ENCODE results near the gene PLA2G6.

The PLA2G6 gene

DNA sequence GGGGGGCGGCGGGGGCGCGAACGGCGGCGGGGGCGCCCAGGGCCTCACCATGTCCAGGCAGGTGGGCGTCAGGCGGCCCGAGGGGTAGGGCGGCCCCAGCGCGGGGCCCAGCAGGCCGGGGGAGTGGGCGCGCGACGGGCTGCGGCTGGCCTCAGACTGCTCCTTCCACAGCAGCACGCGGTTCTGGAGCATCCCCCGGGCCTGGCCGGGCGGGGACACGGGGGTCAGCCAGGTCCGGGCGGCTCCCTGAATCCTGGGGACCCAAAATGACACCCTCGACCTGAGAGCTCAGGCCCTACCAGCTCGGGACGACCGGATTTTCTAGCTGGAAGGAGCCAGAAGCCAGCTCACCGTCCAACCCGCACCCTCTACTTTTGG, 92.2 kb downstream of the PLA2G6 start:
- no peak for DNase-seq (ENCODE audit: low read depth)
- TF ChIP-seq, protein P1, sequence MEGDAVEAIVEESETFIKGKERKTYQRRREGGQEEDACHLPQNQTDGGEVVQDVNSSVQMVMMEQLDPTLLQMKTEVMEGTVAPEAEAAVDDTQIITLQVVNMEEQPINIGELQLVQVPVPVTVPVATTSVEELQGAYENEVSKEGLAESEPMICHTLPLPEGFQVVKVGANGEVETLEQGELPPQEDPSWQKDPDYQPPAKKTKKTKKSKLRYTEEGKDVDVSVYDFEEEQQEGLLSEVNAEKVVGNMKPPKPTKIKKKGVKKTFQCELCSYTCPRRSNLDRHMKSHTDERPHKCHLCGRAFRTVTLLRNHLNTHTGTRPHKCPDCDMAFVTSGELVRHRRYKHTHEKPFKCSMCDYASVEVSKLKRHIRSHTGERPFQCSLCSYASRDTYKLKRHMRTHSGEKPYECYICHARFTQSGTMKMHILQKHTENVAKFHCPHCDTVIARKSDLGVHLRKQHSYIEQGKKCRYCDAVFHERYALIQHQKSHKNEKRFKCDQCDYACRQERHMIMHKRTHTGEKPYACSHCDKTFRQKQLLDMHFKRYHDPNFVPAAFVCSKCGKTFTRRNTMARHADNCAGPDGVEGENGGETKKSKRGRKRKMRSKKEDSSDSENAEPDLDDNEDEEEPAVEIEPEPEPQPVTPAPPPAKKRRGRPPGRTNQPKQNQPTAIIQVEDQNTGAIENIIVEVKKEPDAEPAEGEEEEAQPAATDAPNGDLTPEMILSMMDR (IDR thresholded peaks at IDR 0.05; ENCODE audit: low read depth, low read length, missing control alignments) = no peak
- H3K4me3 ChIP-seq (ENCODE audit: low read depth, low read length) = no peak overlapping the region
- in situ Hi-C loops (cut with HindIII; ENCODE audit: low sequenced_read_pairs) = no loop called here

DNA sequence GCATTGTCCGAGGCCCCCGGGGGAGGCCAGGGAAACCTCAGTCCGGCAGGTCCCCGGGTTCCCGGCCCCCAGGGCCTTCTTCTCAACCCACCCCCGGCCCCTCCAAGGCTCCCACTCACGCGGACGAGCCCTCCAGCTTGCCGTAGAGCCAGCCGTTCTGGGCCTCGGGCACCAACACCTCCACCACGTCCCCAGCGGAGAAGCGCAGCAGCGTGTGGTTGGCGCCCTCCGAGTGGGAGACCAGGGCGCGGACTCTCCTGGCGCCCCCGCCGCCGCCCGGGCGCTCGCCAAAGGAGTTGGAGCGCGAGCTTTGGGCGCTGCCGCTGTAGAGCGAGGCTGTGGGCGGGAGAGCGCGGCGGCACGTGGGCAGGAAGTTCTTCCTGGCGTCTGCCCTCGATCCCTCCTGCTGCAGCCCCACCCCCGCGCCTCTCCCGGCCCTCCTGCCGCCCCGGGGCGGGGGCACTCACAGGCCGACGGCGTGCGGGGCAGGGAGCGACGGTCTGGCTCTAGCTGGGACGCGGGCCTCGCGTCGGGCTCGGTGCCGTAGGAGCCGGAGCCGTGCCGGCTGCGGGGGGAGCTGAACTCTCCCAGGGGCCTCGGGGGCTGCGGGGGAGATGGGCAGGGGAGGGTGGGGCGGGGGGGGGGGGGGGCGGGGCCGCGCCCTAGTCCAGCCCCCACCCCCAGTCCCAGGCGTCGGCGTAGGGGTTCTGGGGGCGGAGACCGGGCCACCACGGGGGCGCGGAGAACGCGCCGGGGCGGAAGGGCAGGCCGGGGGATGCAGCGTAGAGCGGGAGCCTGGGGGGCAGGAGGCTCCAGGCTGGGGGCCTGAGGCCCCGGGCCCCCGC, 92.8 kb downstream of the PLA2G6 start:
- TF ChIP-seq, protein P1 (IDR thresholded peaks at IDR 0.05; ENCODE audit: low read depth, low read length, missing control alignments) = no peak
- H3K4me3 ChIP-seq (ENCODE audit: low read depth, low read length) = peak overlapping the region; percentile 14
- in situ Hi-C loops (cut with HindIII; ENCODE audit: low sequenced_read_pairs) = no loop called here
- no peak for DNase-seq (ENCODE audit: low read depth)

DNA sequence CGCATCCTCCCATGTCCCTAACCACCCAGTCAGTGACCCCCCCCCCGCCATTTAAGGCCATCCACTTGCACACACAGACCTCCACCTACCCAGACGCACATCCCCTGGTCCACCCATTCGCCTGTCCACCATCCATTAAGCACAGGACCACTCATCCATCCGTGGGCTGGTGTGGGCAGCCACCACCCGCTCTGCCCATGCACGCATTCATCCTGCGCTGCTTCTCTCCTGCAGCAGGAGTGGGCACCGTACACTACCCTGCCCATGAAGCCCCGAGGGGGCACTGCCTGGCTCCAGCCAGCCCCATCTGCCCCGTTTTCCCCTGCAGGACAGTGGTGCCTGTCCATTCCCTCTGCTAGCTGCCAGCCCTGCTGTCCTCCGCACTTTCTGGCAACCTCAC, 93.8 kb downstream of the PLA2G6 start:
- DNase-seq (ENCODE audit: low read depth) = no peak
- in situ Hi-C loops (cut with HindIII; ENCODE audit: low sequenced_read_pairs) = no loop called here
- TF ChIP-seq, protein P1 (IDR thresholded peaks at IDR 0.05; ENCODE audit: low read depth, low read length, missing control alignments) = no peak
- H3K4me3 ChIP-seq (ENCODE audit: low read depth, low read length) = no peak overlapping the region

DNA sequence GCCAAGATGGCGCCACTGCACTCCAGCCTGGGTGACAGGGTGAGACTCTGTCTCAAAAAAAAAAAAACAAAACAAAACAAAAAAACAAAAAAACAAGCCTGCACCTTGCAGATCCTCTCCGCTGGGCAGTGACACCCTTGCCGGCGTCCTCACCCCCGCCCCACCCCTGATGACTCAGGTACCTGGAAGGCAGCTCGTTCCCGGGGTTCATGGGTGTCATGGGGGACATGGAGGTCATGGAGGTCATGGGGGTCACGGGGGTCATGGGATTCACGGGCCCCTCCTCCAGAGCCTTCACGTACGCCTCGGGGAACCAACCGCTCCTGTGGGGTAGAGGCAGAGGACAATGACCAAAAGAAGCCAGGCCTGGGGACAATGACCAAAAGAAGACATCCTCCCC, 94.7 kb downstream of the PLA2G6 start:
- H3K4me3 ChIP-seq (ENCODE audit: low read depth, low read length) = no peak overlapping the region
- DNase-seq (ENCODE audit: low read depth) = no peak
- TF ChIP-seq, protein P1 (IDR thresholded peaks at IDR 0.05; ENCODE audit: low read depth, low read length, missing control alignments) = no peak
- in situ Hi-C loops (cut with HindIII; ENCODE audit: low sequenced_read_pairs) = no loop called here

DNA sequence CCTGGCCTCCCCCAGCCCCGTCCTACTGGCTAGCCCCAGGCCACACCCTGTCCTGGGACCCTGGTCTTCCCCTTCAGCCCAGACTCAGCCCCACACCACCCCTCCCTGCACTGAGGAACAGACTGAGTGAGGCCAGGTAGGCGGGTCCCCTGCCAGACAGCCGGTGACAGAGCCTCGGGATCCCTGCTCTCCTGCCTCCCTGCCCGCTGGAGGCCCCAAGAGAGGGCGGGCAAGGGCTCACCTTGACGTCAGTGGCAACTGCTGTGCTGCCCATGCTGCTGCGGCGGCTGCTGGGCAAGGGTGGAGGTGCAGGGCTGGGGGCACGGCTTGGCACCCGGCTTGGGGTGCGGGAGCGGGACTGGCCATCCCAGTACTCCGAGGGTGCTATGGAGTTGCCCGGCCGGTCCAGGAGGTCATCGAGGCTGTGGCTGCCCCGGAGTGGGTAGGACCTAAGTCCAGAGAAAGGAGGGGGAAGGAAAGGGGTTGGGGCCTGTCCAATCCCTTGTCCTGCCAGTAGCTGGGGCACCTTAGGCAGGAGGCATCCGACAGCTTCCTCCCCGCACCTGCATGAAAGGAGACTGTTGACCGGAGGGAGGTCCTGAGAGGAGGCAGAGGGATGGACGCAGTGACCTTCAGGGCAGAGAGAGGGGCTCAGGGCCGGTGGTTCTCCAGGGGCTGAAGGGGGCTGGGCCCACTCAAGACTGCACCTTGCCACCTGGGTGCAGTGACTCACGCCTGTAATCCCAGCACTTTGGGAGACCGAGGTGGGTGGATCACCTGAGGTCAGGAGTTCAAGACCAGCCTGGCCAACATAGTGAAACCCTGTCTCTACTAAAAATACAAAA, 95.4 kb downstream of the PLA2G6 start:
- TF ChIP-seq, protein P1 (IDR thresholded peaks at IDR 0.05; ENCODE audit: low read depth, low read length, missing control alignments) = no peak
- no peak for DNase-seq (ENCODE audit: low read depth)
- no peak overlapping the region for H3K4me3 ChIP-seq (ENCODE audit: low read depth, low read length)
- in situ Hi-C loops (cut with HindIII; ENCODE audit: low sequenced_read_pairs) = no loop called here

DNA sequence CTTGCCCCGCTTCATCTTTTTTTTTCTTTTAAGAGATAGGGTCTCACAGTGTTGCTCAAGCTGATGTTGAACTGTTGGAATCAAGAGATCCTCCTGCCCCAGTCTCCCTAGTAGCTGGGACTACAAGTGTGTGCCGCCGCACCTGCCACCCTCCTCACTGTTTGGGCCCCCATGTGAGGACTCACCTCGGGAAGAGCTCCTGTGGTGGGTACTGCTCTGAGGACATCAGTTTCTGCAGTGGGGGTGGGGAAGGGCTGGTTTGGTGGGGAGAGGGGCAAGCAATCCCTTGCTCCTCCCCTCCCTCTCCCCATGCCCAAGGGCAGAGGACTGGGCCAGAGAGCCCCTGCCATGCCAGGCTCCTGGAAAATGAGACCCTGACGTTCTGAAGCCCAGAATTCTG, 96.1 kb downstream of the PLA2G6 start:
- DNase-seq (ENCODE audit: low read depth) = no peak
- TF ChIP-seq, protein P1 (IDR thresholded peaks at IDR 0.05; ENCODE audit: low read depth, low read length, missing control alignments) = no peak
- H3K4me3 ChIP-seq (ENCODE audit: low read depth, low read length) = no peak overlapping the region
- in situ Hi-C loops (cut with HindIII; ENCODE audit: low sequenced_read_pairs) = no loop called here

Measured in astrocyte of the cerebellum (primary cell).